Dedifferentiated amniotic fluid mesenchymal stem cell (primary cell): ENCODE data around the gene KCTD21.

ENCODE experiments used
- DNase-seq: peaks from one replicate; pipeline ENCODE4 v3.0.0-alpha.2; 2016; ENCODE audit errors: extremely low spot score

KCTD21 gene

DNA sequence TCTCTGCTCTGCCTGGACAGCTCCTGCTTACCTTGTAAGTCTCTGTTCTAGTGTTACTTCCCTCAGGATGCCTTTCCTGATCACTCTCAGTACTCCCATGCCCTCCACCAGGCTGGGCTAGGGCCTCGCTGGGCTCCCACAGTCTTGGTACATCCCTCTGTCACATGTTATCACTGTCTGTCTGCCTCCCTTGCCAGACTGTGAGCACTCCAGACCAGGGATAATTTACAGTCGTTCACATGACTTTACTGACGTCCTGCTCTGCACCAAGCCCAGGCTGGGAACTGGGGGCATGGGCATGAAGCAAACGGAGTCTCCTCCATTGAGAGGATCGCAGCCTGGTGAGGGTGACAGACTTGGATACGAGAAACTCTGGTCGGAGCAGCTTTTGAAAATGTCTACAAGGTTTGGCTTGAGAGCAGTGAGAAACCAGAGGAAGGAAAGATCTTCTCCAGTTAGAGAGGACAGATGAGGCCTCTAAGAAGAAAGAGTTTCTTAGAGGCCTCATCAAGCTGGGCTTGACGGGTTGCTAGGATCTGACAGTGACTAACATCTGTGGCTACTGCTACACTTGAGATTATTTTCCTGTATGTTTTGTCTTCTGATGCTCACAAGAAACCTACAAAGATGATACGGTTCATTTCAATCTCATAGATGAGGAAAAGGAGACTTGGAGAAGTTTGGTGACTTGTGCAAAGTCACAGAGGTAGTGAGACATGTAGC, 12.8 kb upstream of the KCTD21 start:
- no peak for DNase-seq

DNA sequence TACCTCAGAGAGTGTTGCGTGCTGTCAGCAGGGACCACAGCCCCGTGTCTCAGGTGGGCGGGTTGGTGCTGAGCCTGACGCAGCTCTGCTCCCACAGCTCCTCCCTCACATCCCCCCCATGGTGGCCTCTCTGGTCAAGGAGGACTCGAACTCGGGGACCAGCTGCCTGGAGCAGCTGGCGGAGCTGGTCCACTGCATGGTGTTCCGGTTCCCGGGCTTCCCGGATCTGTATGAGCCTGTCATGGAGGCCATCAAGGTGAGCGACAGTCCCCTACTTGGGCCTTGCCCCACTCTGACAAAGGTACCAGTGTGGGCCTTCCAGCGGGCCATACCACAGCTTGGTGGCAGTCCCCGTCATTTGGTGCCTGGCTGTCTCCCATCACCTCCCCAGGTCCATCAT, 12.1 kb upstream of the KCTD21 start:
- no peak for DNase-seq

DNA sequence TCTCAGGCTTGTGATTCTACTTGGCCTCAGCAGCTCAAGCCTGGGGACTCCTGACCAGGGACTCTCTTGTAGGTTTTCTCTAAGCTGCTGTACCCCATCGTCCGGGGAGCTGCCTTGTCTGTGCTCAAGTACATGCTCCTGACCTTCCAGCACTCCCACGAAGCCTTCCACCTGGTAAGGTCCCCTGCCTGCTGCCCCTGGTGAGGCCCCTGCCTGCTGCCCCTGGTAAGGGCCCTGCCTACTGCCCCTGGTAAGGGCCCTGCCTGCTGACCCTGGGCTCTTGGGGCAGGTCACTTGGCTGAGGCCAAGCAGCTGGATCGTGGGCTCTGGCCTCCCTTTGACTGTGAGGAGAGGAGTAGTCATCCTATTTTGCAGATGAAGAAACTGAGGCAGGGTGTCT, 11.6 kb upstream of the KCTD21 start:
- DNase-seq: no peak

DNA sequence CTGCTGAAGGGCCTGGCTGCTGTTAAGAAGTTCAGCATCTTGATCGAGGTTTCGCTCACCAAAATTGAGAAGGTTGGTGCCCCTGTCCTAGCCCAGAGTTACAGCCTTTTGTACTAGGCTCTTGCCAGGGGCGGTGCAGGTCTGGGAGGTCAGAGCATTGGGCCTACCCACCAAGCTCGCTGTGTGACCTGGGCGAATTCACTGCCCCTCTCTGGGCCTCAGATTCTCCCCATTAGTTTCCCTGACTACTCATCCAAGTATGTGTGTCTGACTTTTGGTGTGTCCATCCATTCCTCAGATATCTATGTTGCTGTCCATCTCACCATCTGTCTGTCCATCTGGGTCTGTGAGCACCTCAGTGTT, 11.2 kb upstream of the KCTD21 start:
- DNase-seq: no peak

DNA sequence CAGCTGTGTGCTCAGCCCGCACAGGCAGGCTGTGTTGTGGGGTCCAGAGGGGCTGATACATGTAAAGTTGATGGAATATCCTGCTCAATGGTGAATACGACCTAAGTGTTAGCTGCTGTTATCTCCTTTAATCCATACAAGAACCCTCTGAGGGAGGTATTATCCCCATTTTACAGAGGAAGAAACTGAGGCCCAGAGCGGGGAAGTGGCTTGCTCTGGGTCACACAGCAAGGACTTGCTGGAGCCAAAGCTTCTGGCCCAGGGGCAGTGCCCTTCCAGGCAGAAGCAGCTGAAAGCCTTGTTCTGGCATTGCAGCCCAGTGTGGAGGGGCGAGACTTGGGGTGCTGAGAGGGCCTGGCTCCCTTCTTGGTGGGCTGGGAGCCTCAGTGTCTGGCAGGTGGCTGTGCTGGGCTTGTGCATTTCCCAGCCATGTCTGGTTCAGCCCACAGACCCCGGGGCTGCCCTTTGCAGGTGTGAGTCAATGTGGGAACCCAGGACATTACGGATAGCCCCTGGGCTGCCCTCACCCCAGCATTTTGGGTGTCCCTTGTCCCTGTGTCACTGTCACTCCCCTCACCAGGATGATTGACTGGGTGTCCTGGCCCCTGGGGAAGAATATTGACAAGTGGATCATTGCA, 10.7 kb upstream of the KCTD21 start:
- no peak for DNase-seq

DNA sequence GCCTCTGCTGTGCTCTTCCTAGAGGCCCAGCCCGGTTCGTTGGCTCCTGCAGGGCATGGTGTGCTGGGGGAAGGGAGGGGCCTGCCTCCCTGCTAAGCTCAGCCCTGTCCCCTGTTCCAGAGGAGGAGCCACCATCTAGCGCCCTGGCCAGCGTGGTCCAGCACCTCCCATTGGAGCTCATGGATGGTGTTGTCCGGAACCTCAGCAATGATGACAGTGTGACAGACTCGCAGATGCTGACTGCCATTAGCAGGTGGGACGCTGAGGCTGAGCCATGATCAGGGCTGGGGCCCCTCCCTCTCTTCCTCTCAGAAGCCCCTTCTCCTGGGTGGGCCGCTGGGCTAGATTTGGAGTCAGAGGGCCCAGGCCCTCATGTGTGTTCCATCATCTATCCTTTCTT, 9.4 kb upstream of the KCTD21 start:
- no peak for DNase-seq

DNA sequence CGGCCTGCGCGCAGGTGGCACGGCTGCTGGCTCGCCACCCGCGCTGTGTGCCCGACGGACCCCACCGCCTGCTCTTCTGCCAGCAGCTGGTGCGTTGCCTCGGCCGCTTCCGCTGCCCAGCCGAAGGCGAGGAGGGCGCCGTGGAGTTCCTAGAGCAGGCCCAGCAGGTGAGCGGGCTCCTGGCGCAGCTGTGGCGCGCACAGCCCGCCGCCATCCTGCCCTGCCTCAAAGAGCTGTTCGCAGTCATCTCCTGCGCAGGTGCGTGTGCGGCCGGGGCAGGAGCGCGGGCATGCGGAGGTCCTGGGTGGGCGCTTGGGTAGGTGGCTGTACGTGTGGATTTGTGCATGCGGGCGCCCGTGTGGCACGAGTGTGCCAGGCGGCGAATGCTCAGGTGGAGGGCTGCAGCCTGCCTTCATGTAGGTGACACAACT, 8.2 kb upstream of the KCTD21 start:
- no peak for DNase-seq

DNA sequence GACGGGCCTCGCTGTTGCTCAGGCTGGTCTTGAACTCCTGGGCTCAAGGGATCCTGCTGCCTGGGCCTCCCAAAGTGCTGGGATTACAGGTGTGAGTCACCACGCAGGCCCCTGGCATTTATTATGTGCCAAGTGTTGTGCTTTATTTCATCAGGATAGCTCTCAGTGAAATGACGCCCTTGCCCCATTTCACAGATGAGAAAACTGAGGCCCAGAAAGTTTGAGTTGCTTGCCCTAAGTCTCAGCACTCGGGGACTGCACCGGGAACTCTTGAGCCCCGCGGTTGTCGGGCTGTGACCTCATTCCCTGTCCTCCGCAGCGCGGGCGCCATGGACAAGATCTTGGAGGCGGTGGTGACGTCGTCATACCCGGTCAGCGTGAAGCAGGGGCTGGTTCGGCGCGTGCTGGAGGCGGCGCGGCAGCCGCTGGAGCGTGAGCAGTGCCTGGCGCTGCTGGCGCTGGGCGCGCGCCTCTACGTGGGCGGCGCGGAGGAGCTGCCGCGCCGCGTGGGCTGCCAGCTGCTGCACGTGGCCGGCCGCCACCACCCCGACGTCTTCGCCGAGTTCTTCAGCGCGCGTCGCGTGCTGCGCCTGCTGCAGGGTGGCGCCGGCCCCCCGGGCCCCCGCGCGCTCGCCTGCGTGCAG, 7.6 kb upstream of the KCTD21 start:
- no peak for DNase-seq

DNA sequence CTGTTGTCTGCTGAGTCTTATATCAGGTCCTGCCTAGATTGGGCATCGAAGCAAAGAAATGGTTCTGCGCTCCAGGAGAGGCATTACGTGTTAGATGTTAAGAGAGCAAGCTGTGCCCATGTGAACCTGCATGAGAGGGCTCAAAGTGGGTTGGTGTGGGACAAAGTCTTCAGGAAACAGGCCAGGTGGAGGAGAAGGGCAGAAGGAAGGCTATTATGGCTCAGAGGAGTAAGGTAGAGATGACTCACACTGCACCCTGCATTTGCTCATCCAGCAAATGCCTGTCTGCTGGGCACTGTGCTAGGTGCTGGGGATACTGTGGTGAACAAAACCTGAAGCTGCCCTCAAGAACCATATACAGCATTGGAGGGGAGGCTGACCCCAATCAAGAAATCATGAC, 6.1 kb upstream of the KCTD21 start:
- DNase-seq: no peak

DNA sequence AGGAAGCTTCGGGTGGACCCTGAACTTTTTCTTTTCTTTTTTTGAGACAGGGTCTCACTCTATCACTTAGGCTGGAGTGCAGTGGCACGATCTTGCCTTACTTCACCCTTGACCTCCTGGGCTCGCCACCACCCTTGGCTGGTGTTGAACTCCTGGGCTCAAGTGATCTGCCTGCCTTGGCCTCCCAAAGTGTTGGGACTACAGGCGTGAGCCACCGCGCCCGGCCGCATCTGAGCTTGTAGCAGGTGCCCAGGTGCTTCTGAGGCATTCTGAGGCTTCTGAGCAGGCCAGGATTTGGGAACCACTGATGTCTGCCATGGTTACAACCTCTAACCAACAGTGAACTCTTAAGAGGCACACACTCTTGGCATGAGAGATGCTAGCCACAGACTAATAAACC, 5.4 kb upstream of the KCTD21 start:
- DNase-seq: no peak

DNA sequence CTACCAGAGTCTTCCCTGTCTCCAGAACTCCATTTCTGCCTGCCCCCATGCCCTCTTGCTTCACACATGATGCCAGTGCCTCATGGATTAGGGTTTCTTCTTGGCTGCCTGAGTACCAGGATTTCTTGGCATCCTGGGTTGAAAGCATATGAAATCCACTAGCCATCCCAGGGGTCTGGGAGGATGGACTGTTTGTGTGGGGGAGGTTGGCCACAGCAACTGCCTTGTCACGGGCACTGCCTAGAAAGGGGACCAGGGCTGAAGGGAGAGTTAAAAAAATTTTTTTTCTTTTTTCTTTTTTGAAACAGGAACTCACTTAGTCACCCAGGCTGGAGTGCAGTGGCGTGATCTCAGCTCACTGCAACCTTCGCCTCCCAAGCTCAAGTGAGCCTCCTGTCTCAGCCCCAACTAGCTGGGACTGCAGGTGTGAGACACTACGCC, 4.5 kb upstream of the KCTD21 start:
- no peak for DNase-seq

DNA sequence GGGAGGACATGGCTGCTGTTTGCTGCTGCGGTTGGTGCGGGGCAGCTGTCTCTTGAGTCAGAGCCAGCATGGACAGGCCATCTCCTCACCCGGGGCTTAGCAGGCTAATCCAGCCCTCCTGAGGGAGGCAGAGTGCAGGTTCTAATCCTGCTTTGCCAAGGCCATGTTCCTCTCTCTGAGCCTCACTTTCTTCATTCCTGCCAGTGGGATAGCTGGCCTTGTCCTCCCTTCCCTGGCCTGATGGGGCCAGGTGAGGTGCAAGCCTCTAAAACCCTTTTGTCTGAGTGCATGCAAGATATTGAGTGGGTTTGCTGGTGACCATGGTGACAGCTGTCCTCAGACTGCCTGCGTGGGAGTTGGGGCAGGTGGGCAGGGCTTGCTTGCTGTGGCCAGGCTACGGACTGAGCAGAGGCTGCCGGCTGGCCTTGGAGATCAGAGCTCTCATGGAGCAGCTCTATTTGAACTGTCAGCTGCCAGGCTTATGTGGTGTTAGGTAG, 3.8 kb upstream of the KCTD21 start:
- DNase-seq: no peak

DNA sequence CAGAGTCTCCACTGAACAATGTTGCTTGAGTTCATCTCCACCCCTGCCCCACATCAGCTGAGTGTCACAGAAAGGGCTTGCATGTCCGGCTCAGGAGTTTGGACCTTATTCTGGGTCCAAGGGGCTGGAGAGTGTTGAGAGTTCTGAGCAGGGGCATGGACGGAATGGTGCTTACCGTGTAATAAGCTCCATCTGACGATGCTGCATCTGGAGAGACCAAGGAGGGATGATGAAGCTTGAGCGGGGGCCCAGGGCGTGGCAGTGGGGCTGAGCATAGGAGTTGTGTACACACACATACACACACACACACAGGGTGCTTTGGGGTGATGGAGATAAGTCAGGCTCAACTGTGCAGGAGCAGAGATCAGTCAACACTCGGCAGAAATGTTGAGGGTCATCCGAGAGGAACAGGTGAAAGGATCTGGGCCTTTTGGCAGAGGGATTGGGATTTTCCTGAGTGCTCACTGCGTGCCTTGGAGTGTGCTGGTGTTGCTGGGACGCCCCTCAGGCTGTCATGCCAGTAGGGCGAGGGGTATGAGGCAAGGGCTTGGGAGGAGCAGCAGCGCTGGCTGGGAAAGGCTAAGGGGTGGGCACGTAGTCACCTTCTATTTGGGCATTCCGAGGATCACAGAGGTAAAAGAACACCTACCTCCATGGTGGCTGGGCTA, 2.6 kb upstream of the KCTD21 start:
- no peak for DNase-seq

DNA sequence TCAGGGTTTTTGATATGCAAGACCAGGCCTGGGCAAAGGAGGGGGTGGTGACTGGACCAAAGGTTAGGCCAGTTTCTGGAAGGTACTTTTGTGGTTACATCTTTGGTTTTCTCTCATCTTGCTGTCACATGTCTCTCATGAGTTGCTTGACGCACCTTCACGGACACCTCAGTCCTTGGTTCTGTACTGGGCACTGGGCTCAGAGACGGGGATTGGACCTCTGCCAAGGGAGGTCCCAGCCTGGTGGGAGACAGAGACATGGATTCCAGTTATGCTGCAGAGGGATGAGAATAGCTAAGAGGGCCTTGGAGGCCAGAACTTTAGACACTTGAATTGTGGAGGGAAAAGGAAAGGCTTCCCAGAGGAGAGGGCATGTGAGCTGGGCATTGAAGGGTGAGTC, 1.9 kb upstream of the KCTD21 start:
- DNase-seq: no peak

DNA sequence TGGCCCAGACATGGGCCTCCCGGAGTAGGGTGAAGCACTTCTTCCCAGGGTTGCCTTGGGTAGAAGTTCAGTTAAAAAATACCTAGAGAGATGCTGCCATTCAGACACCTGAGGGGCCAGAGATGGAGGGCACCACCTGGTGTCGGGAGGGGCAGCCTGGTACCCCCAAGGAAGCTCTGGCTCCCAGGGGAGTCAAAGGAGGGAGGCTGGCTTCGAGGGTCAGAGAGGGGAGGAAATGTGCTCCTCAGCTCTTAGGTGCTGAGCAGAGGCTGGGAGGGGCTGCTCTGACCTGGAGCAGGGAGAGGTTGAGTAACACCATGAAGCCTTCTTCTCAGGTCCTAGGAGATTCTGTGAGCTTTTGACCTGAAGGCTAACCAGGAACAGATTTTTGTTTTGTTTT, 1.4 kb upstream of the KCTD21 start:
- DNase-seq: no peak

DNA sequence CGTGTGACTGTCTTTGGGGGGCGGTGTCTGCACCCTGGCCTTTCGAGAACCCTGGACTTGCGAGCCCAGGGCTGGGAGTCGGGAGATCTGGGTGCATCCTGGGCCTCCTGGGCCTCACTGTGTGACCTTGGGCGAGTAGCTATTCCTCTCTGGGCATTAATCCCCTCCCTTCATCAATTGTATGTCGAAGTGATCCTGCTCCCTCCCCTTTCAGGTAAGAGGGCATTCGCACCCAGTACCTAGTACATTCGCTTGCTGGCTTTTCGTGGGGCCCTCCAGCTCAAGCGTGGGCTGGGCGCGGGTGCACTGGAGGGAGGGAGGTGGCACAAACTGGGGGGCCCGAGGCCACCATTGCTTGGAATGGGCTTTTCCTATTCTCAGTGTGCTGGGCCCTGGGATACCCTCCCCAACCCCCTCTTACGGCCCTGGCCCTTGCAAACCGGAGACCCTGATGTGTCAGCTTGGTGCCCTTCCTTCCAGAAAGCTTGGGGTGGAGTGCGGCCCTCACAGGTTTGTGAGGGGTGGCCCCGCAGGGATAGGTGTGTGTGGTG, 823 bp upstream of the KCTD21 start:
- no peak for DNase-seq

DNA sequence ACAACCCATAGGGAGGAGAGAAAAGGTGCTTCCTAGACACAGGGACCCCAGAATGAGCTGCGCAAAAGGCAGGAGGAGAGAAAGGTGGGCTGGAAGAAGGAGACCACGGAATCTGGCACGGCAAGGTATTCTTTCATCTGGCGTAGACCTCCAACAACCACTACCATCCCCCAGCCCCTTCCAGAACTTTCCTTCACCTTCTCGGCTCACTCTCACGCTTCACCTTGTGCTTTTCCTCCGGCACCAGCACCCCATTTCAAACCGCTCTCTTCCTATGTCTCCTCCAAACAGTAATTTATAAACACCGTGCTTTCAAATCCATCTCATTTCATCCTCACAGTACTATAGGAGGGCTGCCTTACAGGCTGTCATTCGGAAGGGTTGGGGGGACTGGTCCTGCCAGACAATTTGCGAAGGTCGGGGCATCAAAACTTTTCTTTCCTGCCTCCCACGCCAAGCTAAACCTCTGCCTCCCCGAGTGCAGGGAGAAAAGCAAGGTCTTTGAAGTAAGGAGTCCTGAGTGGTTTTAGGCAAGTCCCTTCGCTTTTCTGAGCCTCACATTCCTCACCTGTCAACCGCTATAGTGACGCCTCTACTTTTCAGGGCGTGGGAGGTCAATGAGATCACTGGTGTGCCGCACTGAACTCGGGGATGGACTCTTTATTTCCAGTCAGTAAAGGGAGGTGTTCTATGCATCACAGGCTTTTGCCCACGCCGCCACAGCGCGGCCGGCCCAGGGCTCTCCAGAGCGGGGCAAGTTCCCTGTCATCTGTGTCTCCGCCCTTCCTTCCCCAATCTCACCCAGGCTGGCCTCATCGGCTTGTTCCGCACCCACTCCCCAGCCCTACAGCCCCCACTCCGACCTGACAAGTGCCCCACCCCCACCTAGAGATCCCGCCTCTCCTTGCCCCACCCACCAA, 800 bp downstream of the KCTD21 start:
- no peak for DNase-seq

DNA sequence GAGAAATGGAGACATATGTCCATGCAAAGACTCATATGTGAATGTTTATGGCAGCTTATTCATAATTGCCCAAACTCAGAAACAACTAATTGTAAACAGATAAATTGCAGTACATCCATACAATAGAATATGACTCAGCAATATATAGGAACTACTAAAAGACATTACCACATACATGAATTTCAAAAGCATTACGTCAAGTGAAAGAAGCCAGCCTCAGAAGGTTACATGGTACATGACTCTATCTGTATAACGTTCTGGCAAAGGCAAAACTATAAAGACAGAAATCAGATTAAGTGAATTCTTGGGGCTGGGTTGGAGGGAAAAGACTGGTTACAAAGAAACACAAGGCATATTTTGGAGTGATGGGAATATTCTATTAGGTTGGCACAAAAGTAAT, 7.2 kb downstream of the KCTD21 start:
- DNase-seq: no peak

DNA sequence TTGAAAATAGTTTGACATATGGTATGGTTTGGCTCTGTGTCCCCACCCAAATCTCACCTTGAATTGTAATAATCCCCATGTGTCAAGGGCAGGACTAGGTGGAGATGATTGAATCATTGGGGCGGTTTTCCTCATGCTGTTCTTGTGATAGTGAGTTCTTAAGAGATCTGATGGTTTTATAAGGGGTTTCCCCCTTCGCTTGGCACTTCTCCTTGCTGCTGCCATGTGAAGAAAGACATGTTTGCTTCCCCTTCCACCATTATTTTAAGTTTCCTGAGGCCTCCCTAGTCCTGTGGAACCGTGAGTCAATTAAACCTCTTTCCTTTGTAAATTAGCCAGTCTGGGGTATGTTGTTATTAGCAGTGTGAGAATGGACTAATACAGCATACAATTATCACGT, 7.7 kb downstream of the KCTD21 start:
- no peak for DNase-seq

DNA sequence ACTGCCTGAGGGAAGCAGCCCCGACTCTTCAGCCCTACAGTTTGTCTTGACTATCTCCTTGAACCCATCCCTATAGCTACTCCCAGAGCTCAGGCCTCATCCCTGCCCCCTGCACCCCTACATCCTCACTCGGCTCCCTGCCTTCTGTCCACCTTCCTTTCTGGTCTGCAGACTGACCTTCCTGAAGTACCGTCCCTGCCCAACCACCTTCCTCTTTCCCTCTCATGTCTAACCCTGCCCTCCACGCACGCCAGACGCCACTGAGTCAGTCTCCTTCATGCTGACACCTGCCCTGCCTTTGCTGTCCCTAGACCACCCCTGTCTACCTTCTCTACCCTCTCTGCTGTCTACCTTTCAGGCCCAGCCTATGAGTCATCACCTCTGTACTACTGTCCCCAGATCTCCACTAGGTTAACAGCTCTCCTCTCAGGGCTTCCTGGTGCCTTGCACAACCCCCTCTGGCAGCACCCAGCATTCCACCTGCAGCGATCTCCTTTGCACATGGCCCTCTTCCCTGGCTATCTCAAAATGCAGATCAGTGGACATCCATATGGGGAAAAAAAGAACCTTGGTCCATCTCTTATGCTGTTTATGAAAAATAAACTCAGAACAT, 8.9 kb downstream of the KCTD21 start:
- no peak for DNase-seq

DNA sequence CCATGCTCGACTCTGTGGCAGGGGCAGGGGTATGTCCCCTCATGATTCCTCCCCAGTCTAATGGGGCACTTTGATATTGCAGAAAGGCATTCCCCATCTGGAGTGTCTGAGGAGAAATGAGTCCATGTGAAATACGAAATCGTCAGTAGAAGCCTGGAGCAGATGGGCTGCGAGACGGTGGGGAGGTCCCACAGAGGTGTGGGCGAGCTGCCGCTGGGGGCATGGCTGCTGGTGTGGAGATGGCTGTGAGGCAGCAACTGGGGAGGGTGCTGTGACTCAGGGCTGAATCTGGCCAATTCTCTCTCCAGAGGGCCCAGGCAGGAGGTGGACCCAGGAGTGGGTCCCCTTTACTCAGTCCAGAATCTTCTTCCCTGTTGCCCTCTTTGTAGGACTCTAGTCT, 11.2 kb downstream of the KCTD21 start:
- DNase-seq: no peak
